Stimulated activated CD4-positive, alpha-beta T cell treated with anti-CD3 and anti-CD28 coated beads, Interleukin-12 subunit alpha, Interleukin-12 subunit beta, amount 100 ng/mL, for 24 hours (primary cell): ENCODE measurements around the gene TMEM82.
A peak's percentile ranks its signal among the peaks of the same experiment; 100 is the strongest.
"Not testable (repeated sequence)": the region's sequence is repeated elsewhere in the genome, so short reads cannot be mapped to it uniquely, and the experiment has no call there.

Experiments
- DNase-seq, 2 experiments: peaks; one replicate each; pipeline ENCODE4 v3.0.0-alpha.2; 2020; ENCODE audit warnings: low read depth in 2 of 2

The TMEM82 gene

GRCh38 chr1:15742339-15742801, at the start of gene TMEM82:
TSS of gene TMEM82 (plus strand) at chr1:15742499. CDS start at chr1:15742560, 61 bp downstream.
- DNase-seq: no peak

GRCh38 chr1:15693371-15693770, 48.9 kb upstream of the TMEM82 start:
- DNase-seq: no peak

- DNase-seq: peak in 1 of 2 experiments; percentile 8
Measured at GRCh38 chr1:15696956-15697521, 45.3 kb upstream of the TMEM82 start.

- DNase-seq: no peak
Measured at GRCh38 chr1:15698201-15698600, 44.1 kb upstream of the TMEM82 start.

- not testable (repeated sequence) for DNase-seq
Measured at GRCh38 chr1:15699321-15699720, 43.0 kb upstream of the TMEM82 start.

GRCh38 chr1:15700508-15700907, 41.8 kb upstream of the TMEM82 start:
- DNase-seq: no peak

GRCh38 chr1:15701784-15702183, 40.5 kb upstream of the TMEM82 start:
- no peak for DNase-seq

- DNase-seq: no peak
Measured at GRCh38 chr1:15702722-15703550, 39.4 kb upstream of the TMEM82 start.

GRCh38 chr1:15703562-15703961, 38.7 kb upstream of the TMEM82 start:
- no peak for DNase-seq

- DNase-seq: no peak
Measured at GRCh38 chr1:15704526-15705183, 37.6 kb upstream of the TMEM82 start.

GRCh38 chr1:15705184-15705566, 37.1 kb upstream of the TMEM82 start:
- DNase-seq: no peak

- DNase-seq: no peak
Measured at GRCh38 chr1:15706751-15707150, 35.5 kb upstream of the TMEM82 start.

GRCh38 chr1:15707239-15707925, 34.9 kb upstream of the TMEM82 start:
- DNase-seq: no peak

- DNase-seq: no peak
Measured at GRCh38 chr1:15708486-15709137, 33.7 kb upstream of the TMEM82 start.

- DNase-seq: no peak
Measured at GRCh38 chr1:15709226-15709625, 33.1 kb upstream of the TMEM82 start.

GRCh38 chr1:15712168-15712567, 30.1 kb upstream of the TMEM82 start:
- DNase-seq: no peak

GRCh38 chr1:15714406-15715136, 27.7 kb upstream of the TMEM82 start:
- DNase-seq: no peak

- no peak for DNase-seq
Measured at GRCh38 chr1:15717418-15718125, 24.7 kb upstream of the TMEM82 start.

- no peak for DNase-seq
Measured at GRCh38 chr1:15718199-15718601, 24.1 kb upstream of the TMEM82 start.

GRCh38 chr1:15719381-15720120, 22.7 kb upstream of the TMEM82 start:
- DNase-seq: no peak
